Measurements from ENCODE around the gene RACK1.
A peak's percentile ranks its signal among the peaks of the same experiment; 100 is the strongest.
"Not testable (repeated sequence)": the region's sequence is repeated elsewhere in the genome, so short reads cannot be mapped to it uniquely, and the experiment has no call there.

The RACK1 gene

GRCh38 chr5:181215997-181216989, 27.4 kb downstream of the RACK1 start:
- DNase-seq (ENCODE audit: low read depth in 2 of 2) = no peak

- not testable (repeated sequence) for DNase-seq (ENCODE audit: low read depth in 2 of 2)
Observed at GRCh38 chr5:181214249-181214648, 29.5 kb downstream of the RACK1 start.

DNA sequence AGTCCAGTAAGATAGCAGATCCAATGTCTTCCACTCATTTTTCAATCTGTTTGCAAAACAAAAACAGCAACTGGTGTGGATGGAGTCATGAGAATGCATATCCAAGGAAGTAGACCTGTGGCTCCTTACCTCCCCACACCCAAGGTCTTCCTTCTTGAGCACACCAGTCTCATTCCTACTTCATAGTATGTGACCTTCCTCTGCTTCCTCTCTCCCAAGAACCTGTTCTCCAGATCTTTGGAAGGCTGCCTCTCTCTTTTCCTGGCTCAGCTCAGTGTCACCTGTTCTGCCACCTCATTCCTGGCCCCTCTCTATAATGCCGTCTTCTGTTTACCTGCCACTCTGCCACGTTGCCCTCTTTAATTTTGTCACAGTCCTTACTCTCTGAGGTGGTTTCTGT, 30.8 kb downstream of the RACK1 start:
- no peak for DNase-seq (ENCODE audit: low read depth in 2 of 2)

GRCh38 chr5:181212080-181212479, 31.6 kb downstream of the RACK1 start:
- no peak for DNase-seq (ENCODE audit: low read depth in 2 of 2)

DNA sequence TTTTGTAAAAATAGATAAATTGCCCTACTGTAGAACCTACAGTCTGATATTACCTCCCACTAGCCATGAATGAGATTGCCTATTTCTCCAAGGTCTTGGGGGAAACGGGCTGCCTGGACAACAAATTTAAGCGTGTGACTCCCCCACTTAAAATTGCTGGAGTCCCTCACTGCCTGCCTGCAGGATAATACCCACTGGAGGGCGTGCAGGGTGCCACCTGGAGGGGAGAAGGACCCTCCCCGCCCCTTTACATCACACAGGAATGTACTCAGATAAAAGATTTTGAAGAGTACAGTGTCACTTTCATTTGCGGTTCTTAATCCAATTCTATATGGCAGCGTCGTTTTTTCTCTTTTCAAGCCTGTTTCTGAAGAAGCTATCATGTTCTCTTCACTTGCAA, 32.5 kb downstream of the RACK1 start:
- DNase-seq (ENCODE audit: low read depth in 2 of 2) = no peak

GRCh38 chr5:181210698-181211097, 33.0 kb downstream of the RACK1 start:
- not testable (repeated sequence) for DNase-seq (ENCODE audit: low read depth in 2 of 2)

GRCh38 chr5:181210148-181210547, 33.6 kb downstream of the RACK1 start:
- DNase-seq (ENCODE audit: low read depth in 2 of 2) = not testable (repeated sequence)

DNA sequence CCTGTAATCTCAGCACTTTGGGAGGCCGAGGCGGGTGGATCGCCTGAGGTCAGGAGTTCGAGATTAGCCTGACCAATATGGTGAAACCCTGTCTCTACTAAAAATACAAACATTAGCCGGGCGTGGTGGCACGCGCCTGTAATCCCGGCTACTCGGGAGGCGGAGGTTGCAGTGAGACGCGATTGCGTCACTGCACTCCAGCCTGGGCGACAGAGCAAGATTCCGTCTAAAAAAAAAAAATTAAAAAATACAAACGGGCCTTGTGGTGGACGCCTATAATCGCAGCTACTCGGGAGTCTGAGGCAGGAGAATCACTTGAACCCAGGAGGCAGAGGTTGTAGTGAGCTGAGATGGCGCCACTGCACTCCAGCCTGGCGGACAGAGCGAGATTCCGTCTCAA, 34.7 kb downstream of the RACK1 start:
- not testable (repeated sequence) for DNase-seq (ENCODE audit: low read depth in 2 of 2)

DNA sequence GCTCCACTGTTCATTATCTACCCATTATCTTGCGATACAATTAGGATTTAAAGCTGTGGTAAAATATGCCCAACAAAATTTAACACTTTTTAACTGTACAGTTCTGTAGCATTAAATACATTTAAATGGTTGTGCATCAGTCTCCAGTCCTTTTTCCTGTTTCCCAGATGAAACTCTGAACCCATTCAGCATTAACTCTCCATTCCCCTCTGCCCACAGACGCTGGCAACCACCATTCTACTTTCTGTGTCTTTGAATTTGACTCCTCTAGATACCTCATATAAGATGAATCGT, 35.8 kb downstream of the RACK1 start:
- DNase-seq (ENCODE audit: low read depth in 2 of 2) = no peak

DNA sequence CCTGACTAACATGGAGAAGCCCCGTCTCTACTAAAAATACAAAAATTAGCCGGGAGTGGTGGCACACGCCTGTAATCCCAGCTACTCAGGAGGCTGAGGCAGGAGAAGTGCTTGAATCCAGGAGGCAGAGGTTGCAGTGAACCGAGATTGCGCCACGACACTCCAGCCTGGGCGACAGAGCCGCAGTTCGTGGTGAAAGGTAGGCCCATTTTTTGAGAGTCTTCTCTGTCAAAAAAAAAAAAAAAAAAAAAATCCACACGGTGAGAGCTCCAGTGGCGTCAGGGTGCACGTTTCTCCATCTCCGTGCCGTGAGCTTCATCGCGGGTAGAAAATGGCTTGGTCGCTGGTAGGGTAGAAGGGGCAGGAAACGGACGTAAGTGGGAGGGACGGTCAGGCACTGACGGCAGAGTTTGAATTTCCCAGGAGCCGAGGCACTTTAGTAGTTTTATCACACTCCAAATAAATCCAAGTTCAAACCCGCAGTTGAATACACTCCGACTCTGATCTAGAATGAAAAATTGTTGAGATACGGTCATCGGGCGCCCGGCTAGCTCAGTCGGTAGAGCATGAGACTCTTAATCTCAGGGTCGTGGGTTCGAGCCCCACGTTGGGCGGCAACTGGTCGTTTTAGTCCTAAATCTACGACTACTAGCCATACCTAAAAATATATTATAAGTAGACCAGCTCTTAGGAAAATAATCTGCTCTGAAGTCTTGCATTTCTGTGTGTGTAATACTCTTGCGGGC, 36.3 kb downstream of the RACK1 start:
- DNase-seq (ENCODE audit: low read depth in 2 of 2) = peak; percentile 79 to 83

DNA sequence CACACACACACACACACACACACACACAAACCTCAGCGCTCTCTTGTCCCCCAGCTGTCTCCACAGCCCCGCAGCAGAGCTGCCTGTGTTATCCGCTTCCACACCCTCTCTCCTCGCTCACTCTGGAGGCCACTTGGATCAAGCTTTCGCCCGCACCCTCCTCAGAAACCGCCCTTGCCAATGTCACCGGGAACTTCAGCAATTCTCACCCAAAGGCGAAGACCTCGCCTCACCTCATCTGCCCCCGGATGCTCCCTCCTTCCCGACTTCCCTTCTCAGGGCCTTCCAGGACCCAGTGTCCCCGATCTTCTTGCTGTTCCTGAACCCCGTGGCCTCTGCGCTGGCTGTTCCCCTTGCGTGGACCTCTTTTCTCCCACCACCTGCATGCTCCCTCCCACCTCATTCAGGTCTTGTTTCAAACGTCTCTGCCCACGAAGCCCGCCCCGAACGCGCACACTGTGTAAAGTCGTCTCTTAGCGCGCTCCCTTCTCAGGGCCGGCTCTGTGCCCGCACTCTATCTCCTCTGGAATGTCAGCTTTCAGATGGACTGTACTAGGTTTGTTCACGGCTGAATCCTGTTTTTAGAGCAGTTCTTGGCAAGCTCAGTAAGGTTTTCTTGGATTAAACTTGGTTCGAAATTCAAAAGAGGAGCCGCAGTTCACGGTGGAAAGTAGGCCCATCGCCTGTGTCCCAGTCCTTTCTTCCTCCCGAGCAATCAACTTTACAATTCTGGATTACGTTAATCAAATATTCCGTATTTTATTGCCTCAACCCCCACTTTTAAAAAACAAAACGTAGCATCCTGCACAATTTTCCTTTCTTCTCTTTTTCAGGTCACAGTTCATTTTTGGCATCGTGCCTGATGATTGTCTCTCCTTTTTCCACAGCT, 37.7 kb downstream of the RACK1 start:
- no peak for DNase-seq (ENCODE audit: low read depth in 2 of 2)

GRCh38 chr5:181204826-181205760, 38.6 kb downstream of the RACK1 start, which contains the start of gene TRIM7:
TSS of gene TRIM7 (minus strand) at chr5:181205196. CDS start at chr5:181205110, 86 bp downstream.
- no peak for DNase-seq (ENCODE audit: low read depth in 2 of 2)

DNA sequence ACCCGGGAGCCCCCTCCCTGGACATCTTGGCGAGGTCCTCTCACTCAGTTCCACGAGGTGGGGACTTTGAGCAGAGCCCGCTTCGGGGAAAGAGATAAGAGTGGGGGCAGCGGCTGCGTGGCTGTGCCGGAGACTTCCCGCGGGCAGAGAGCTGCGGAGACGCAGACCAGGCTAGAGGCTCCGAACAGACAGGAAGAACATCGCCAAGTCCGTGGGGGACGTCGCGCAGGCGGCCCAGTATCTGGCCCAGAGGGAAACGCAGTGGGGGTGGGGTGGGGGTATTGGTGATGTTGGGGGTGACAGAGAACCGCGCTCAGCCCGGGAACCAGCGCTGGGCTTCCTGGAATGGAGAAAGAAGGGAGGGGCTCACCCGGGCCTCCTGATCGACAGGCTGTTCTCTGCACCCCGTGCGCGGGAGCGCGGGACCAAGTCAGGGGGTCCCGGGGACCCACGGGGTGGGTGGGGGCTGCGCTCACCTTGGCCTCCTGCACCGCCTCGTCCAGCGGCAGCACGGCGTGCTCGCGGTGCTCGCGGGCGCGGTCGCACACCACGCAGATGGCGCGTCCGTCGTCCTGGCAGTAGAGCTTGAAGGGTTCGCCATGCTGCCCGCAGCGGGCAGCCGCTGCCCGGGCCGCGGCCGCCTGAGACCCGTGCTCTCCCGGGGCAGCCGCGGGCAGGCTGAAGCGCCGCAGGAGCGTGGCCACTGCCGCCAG, 39.4 kb downstream of the RACK1 start:
- DNase-seq (ENCODE audit: low read depth in 2 of 2) = no peak

DNA sequence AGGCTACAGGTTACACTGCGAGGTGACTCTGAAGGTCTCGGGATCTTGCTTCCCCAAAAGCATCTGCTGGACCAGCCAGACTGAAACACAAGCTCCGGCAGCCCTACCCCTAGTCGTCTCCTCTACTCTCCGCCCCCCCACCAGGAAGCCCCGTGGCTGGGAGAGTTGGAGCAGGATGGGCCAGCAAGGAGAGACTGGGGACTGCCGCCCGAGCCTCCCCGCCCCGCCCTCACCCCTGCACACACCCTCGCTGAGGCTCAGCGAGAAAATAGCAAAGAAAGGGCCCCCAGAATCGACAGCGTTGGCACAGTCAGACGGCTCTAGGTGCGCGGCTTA, 40.0 kb downstream of the RACK1 start:
- no peak for DNase-seq (ENCODE audit: low read depth in 2 of 2)

- no peak for DNase-seq (ENCODE audit: low read depth in 2 of 2)
Observed at GRCh38 chr5:181203093-181203711, 40.5 kb downstream of the RACK1 start.

DNA sequence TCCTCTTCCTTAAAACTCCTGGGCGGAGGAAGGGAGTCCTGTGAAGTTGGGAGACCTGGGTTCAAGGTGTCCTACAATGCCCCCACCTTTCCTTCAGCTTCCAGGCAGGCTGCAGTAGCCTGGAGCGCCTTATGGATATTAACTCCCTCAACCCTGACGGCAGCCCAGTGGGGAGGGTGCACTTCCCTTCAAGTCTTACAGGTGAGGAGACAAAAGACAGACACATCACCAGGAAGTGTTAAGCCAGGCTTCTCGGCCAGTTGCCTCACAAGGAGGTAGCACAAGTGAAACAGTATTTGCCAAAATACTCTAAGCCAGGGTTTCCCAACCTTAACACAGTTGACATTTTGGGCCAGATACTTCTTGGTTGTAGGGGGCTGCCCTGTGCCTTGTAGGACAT, 42.9 kb downstream of the RACK1 start:
- DNase-seq (ENCODE audit: low read depth in 2 of 2) = no peak

DNA sequence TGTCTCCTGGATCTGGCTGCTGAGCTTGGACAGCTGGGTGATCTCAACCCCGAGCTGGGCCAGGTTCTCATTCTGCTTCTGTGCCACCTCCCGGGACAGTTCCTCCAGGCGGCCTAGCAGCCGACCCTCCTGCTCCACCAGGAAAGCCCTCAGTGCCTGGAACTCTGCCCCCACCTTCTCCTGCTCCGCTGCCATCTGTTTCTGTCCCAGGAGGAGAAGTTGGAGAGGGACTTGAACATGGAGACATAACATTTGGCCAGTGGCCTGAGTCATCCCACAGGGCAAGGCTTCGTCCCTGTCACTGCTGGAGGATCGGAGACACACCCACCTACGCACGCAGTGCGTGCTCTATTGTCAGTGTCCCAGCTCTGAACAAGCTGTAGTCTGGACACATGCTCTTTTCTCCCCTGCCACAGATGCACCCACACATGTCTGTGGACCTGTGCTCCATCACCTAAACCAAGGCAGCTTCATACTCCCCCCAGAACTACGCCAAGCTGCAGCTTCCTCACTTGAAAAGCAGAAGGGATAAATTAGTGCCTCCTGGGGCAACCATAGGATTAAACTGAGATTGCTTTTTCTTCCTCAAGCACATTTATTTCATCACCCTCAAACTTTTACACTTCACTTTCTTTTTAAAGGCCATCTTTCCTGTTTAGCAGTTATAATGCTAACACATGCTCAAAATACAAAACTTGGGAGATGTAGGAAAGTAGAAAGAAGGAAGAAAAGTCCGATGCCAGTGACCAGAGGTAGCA, 43.6 kb downstream of the RACK1 start:
- DNase-seq (ENCODE audit: low read depth in 2 of 2) = no peak

GRCh38 chr5:181198905-181199519, 44.7 kb downstream of the RACK1 start:
- no peak for DNase-seq (ENCODE audit: low read depth in 2 of 2)
